Peyer's patch (tissue), 4 donors: Measurements from ENCODE around the gene ZNF584.

Experiments
- POLR2A ChIP-seq, 2 donors: fragments of 450-650 bp; IDR thresholded peaks; one replicate each; pipeline ENCODE4 v1.5.1; 2017; ENCODE audit warnings: antibody characterized with exemption in 2 of 2, mild to moderate bottlenecking in 2 of 2, moderate library complexity in 2 of 2
- TF ChIP-seq, protein P1 (sequence below), 6 experiments: fragments of 450-650 bp in 4 of 6; fragments of 200-600 bp in 2 of 6; sonication (generic) in 1 of 6; IDR thresholded peaks; one replicate each; pipeline ENCODE4 v1.5.1; 2017 to 2019; ENCODE audit warnings: antibody characterized with exemption in 6 of 6, mild to moderate bottlenecking in 3 of 6, moderate library complexity in 1 of 6

DNA sequence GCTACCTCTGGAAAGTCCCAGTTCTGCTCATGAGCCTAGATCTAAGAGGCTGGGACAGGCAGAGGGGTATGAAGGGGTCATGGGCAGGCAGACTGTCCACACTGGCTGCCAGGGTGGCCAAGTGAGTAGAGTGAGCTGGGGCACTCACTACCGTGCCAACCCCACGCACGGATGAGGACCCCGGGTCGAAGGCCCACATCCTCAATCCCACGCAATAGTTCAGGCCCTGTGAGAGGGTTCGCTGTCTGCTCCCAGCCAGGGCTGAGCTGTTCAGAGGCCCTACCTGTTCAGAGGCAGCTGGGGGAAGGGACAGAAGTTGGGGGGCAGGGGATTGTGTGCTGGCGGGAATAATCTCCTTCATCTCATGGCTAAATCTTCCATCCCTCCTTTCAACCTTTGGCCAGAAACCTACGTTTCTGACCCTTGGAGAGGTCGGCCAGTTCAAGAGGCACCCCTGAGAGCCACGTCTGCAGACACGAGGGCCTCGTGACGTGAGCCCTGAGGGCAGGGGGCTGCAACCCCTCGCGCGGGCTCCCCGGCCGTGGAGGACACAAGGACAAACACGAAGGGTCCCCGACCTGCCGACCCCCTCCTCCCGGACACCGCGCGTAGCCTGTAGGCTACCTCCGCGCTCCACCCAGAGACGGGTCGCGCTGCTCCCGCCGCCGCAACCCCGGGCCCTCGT is 22.4 kb upstream of the ZNF584 start:
- TF ChIP-seq, protein P1, sequence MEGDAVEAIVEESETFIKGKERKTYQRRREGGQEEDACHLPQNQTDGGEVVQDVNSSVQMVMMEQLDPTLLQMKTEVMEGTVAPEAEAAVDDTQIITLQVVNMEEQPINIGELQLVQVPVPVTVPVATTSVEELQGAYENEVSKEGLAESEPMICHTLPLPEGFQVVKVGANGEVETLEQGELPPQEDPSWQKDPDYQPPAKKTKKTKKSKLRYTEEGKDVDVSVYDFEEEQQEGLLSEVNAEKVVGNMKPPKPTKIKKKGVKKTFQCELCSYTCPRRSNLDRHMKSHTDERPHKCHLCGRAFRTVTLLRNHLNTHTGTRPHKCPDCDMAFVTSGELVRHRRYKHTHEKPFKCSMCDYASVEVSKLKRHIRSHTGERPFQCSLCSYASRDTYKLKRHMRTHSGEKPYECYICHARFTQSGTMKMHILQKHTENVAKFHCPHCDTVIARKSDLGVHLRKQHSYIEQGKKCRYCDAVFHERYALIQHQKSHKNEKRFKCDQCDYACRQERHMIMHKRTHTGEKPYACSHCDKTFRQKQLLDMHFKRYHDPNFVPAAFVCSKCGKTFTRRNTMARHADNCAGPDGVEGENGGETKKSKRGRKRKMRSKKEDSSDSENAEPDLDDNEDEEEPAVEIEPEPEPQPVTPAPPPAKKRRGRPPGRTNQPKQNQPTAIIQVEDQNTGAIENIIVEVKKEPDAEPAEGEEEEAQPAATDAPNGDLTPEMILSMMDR (IDR thresholded peaks at IDR 0.05), result no peak
- no peak for TF ChIP-seq POLR2A (IDR thresholded peaks at IDR 0.05)
